H7 (cell line): ENCODE measurements around the gene ETV3L. TPM values are rescaled to one million over a fixed set of nuclear protein-coding genes. Genes with fewer than 3 reads are reported as not detected.

Experiments used
- DNase-seq: peaks from one replicate; pipeline ENCODE4 v3.0.0; 2012
- H3K27me3 ChIP-seq: 2 replicates; pipeline ENCODE4 v1.6.0; 2011; ENCODE audit warnings: mild to moderate bottlenecking, low read length; ENCODE audit not compliant: control insufficient read depth, insufficient read depth
- H3K36me3 ChIP-seq: replicated peaks from 2 replicates; pipeline ENCODE4 v1.5.1; 2011; ENCODE audit warnings: low read length; ENCODE audit not compliant: control insufficient read depth, insufficient read depth
- H3K4me3 ChIP-seq: 2 replicates; pipeline ENCODE4 v1.5.1; 2011; ENCODE audit warnings: low read depth, mild to moderate bottlenecking, control low read depth, low read length, moderate library complexity; ENCODE audit not compliant: insufficient read depth
- total RNA-seq: library from RNA; depleted of rRNA; stranded (reverse); fragments of >200 nt; shearing (Covaris generic); gene quantifications from 2 replicates; pipeline ENCODE4 v1.2.3, GENCODE V29; 2014; rRNA removed

The ETV3L gene
- 0.74 and 1.1 TPM in 2 replicates for total RNA-seq

DNA sequence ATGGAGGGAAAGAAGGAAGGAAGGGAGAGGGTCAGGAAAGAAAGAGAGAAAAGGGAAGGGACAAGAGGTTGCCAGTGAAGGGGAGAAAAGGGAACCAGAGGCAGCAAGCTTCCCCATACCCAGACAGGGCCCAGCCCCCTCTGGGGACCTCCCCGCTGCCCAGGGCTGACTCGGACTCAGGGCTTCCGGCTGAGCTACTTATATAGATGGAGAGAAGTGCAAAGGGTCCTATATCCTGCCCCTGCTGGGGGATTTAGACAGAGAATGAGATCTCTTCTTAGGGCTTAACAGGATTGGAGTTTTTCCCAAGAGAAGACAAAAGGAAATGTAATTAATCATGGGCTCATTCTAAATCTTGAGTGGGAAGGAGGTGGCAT is at the start of gene ETV3L:
ETV3L (minus strand) TSS at position 176 of the 377 bp plus-strand sequence. CDS start 285 bp downstream, outside the sequence.
- H3K36me3 ChIP-seq: no peaks in the 10 kb centered on the region

DNA sequence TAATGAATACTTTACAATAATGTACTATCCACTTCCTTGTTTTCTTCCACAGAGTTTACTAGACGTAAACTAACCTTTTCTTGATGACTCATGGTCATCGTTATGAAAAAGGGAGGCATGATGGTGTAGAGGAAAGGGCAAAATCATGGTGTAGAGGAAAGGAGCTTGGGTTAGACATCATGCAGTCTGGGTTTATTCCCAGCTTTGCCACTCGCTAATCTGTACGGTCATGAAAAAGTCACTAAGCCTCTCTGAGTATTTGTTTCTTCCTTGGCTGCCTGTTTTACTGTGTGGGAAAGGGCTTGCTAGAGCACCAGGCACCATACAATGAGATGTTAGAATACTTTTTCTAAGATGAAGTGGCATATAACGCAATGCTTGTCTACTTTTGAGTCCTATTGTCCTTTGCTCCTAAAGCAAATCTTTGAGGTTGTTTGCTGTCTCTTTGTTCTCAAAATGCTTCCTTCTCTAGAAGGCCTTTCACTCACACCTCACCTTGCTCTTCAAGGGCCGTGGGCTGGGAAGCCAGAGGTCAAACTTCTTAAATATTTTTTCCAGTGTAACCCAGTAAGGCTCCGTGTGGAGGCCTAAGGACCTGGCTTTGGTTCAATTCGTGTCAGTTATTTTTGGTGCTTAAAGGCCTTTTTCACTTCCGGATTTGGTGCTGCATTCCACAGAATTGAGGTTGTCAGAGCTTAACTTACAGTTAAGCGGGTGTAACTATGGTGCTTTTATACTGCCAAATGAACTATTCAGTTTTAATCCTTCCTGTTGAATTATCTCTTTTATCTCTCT is 48.5 kb upstream of the ETV3L start:
- DNase-seq: no peak
- H3K36me3 ChIP-seq: no peaks in the 10 kb centered on the region
- no peak overlapping the region for H3K4me3 ChIP-seq
- no peaks in the 10 kb centered on the region for H3K27me3 ChIP-seq

More for the DNA sequence above, at the start of gene ETV3L:
- H3K4me3 ChIP-seq: no peak within 1 kb of the TSS
- H3K27me3 ChIP-seq: no peaks in the 10 kb centered on the region
- DNase-seq: peak; percentile 75

DNA sequence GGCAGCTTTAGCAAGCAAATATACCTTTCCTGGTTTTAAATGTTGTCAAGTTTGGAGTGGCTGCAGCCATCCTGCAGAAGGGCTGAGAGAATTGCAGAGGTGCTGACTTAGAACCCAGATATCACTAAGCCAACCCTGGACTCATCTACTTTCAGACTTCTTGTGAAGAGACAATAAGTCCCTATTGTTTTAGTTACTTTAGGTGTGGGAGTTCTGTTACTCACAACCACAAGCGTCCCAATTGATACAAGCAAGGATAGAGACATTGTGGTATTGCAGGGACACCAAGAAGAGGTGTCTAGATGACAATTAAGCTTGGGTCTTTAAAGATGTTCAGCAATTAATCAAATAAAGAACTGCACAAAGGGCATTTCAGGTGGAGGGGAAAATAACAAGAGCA is 47.4 kb upstream of the ETV3L start:
- no peaks in the 10 kb centered on the region for H3K27me3 ChIP-seq
- DNase-seq: no peak
- no peaks in the 10 kb centered on the region for H3K36me3 ChIP-seq
- H3K4me3 ChIP-seq: no peak overlapping the region

DNA sequence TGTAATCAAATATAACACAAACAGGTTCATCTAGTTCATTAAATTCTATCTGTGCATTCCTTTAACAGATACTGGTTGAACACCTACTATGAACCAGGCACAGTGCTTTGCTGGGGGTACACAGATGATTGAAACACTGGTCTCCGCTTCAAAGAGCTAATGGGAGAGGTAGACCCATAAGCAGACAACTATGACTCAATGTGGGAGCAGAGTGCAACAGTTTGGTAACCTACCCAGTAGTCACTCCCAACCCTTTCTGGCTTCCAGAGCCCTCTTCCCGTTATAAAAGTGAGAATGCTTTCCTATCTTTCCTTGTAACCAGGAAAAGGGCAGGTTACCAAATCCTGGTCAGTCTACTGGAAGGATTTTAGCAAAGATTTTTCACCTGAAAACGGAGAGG is 46.6 kb upstream of the ETV3L start:
- no peaks in the 10 kb centered on the region for H3K36me3 ChIP-seq
- H3K27me3 ChIP-seq: no peaks in the 10 kb centered on the region
- DNase-seq: no peak

DNA sequence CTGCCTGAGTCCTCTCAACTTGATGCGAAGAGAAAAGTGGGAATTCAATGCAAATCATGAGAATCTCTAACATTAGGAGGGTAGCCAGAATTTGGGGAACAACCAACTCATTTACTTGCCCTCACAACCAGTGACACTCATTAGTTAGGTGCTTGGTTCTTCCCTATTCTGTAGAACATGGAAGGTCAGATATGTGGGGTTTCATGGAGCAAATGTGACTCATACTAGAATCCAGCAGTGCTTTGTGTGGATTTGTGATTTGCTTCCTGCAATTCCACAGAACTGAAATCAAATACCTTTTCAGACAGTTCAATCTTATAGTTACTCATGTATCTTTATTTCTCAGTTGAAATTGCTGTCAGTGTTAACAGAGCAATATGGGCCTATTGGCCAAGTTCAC is 45.5 kb upstream of the ETV3L start:
- no peak for DNase-seq
- Histone ChIP-seq H3K27me3 (no peaks in the 10 kb centered on the region), H3K4me3 (no peak overlapping the region), H3K36me3 (no peaks in the 10 kb centered on the region)

More for the DNA sequence above, 46.6 kb upstream of the ETV3L start:
- no peak overlapping the region for H3K4me3 ChIP-seq

DNA sequence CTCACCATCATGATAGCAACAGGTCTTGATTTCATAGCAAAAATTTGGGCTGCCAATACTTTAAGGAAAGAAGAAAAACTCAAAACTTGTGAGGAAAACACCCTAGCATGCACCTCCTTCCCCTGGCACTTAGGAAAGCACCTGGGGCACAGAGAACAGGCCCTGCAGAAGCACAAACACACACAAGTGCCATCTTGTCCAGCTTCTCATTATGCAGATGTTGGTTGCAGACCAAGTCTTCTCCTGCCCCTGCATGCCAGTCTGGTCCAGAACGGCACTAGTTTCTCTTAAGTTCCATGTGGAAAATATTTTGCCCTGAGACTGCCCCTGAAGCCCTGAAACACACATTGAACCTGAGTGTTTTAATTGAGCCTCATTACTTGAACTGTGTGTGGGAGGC is 44.9 kb upstream of the ETV3L start:
- no peaks in the 10 kb centered on the region for H3K27me3 ChIP-seq
- no peaks in the 10 kb centered on the region for H3K36me3 ChIP-seq
- no peak for DNase-seq
- H3K4me3 ChIP-seq: no peak overlapping the region

DNA sequence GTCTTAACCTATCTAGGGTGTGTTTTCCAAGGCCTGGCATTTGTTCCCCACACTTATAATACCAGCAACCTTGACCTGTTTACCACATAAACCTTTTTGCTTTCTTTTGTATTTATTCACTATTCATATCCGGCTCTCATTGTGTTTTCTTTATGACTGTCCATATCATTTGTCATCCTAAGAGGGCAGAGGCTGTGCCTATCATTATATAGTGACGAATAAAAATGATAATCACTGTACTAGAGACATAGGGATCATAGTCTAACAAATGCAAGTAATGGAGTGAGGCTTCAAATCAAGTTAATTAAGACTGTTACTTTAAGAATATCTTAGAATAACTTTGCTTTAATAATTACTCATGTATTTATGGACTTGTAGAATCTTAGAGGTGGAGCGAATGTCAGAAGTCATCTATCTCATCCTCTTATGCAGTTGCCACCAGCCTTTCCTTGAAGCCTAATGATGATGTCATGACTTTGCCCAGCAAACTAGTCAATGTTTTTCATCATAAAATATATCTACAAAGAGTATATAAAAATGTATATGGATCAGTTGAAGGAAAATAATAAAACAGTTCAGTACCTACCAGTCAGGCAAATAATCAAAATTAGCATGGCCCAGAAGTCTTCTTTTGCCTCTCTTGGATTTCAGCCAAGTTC is 43.3 kb upstream of the ETV3L start:
- H3K4me3 ChIP-seq: no peak overlapping the region
- no peak for DNase-seq
- H3K27me3 ChIP-seq: no peaks in the 10 kb centered on the region
- H3K36me3 ChIP-seq: no peaks in the 10 kb centered on the region

DNA sequence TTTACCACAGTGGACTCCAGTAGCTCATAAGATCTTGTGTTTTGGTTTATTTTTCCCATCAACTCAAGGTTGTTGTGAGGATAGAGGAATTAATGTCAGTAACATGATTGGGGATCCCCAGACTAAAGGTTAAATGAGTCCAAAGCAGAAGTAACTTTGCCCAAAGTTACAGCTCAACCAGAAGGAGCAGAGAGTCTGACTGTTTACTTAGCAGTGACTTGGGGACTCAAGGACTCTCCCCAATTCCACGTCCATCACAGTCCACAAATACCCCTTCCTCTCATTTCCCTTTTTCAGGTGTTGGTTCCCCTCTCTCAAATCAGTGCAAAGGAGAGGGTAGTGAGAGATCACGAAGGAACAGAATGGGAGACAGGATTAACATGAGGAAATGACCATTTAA is 42.6 kb upstream of the ETV3L start:
- no peaks in the 10 kb centered on the region for H3K27me3 ChIP-seq
- H3K36me3 ChIP-seq: no peaks in the 10 kb centered on the region
- H3K4me3 ChIP-seq: no peak overlapping the region
- no peak for DNase-seq

DNA sequence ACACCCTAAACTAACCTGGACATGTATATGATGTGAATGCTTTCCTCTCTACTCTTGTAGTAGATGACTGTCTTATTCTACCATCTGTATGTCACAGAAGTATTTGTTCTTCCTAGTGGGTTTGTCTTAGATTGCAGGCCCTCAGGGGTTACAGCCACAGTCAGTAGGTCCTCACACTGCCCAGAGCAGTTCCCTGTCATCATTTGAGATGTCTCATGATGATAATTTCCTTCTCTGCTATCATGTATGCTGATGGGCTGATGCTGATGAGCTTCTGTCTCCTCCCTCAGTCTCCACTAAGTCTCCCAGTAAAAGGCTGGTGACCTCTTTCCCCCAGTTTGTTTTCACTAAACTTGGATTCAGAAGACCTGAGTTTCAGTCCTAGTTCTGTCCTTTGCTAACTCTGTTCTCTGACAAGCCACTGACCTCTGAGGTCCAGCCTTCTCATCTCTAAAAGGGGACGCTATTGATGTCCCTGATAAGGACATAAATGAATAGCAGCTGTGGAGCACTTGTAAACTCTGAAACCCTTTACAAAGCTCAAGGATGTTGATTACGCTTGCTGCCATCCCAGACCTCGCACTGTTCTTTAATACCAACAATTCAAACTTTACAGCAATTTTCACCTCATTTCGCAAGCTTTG is 41.7 kb upstream of the ETV3L start:
- no peaks in the 10 kb centered on the region; the same call in 1 of the 2 replicates for H3K36me3 ChIP-seq
- H3K27me3 ChIP-seq: no peaks in the 10 kb centered on the region
- no peak for DNase-seq
- H3K4me3 ChIP-seq: no peak overlapping the region

DNA sequence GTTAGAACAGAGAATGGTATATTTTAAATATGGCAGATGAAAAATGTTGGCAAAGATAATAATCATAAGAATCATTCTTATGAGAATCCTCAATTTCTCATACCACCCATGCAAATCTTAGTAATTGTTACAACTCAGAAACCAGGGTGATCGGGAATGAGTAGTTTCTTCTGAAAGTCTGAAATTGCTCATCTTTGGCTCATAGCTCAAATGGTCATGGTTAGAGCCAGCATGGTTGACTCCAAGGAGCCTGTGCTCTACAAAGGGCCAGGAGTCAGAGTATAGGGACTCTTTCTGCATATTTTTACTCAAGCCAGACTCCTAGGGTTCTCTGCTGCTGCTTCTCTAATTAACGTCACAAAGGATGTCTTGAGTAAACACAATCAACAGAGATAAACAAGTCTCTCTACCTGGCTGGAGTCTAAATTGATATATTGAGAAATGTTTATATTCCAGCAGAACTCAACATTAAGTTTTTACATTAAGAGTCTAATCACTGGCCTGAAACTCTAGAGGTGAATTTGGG is 40.5 kb upstream of the ETV3L start:
- peak; percentile 43 for DNase-seq
- Histone ChIP-seq H3K36me3 (peaks cover 8% of the 10 kb centered on the region), H3K4me3 (no peak overlapping the region), H3K27me3 (no peaks in the 10 kb centered on the region)

DNA sequence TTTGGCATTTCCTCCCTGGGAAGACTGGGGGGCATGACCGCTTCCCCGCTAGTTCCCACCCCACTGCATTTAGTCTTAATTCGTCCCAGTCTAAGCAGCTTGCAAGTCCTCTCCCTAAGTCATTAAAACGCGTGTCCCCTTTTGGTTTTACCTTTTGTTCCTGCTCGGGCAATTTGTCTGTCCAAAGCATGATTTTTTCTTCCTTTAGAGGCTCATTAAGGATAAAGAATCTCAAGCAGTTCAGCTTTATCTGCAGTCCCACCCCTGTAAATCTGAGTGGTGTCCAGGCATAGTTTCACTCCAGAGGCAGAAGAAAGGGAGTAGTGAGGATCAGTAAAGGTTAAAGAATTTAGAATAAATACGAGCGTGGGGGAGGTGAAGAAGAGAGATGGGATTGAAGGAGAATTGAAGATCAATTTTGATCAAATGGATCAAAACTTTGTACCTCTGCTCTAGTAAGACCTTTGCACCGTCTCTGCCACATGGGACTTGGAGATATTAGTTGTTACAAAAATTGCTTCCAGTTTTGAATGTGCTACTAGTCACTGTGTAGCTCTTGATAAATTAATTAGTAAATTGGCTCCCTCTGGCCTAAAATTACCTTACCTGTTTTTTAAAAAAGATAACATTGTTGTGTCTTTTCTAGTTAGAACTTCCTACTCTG is 39.6 kb upstream of the ETV3L start:
- no peak for DNase-seq
- Histone ChIP-seq H3K27me3 (no peaks in the 10 kb centered on the region), H3K36me3 (peaks cover 16% of the 10 kb centered on the region), H3K4me3 (peak overlapping the region; percentile 91)

DNA sequence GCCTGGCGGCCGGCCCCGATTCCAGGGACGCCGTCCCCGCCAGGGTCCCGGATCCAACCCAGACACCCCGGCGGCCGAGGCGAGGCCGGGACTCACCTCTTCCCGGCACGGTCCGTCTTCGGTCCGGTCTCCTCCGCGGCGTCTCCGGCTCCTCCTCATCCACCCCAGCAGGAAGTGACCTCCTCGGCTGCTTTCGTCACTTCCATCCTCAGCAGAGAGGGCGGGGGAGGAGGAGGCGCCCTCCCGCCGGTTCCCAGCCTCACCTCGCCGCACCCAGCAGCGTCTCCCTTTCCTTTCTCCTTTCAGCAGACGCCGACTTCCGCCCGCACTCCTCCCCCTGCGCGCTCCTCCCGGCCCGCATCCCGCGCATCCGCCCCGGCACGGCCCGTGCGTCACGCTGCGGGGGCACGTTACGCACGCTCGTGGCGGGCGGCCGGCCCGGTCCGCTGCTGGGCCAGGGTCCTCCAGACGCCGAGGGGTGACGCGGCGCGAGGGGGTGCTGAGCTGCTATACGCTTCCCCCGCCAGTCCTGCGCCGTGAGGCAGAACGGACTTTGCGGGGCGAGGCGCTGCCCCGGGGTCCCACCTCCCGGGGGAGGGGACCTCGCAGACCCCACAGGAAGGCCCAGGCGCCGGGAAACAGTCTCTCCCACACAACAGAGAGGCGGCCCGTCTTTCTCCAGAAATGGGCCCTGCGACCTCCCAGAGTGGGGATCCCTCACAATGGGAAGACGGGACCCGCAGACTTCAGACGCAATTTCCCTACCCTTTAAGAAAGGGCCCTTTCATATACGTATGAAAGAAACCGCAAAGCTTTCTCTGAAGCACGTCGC is 38.8 kb upstream of the ETV3L start, which contains the start of gene ETV3:
ETV3 (minus strand) TSS at position 176 of the 832 bp plus-strand sequence. CDS start 2,043 bp downstream, outside the sequence.
- Histone ChIP-seq H3K27me3 (no peaks in the 10 kb centered on the region), H3K36me3 (peaks cover 21% of the 10 kb centered on the region), H3K4me3 (peak within 1 kb of the TSS; percentile 91)
- peak; percentile 94 for DNase-seq

DNA sequence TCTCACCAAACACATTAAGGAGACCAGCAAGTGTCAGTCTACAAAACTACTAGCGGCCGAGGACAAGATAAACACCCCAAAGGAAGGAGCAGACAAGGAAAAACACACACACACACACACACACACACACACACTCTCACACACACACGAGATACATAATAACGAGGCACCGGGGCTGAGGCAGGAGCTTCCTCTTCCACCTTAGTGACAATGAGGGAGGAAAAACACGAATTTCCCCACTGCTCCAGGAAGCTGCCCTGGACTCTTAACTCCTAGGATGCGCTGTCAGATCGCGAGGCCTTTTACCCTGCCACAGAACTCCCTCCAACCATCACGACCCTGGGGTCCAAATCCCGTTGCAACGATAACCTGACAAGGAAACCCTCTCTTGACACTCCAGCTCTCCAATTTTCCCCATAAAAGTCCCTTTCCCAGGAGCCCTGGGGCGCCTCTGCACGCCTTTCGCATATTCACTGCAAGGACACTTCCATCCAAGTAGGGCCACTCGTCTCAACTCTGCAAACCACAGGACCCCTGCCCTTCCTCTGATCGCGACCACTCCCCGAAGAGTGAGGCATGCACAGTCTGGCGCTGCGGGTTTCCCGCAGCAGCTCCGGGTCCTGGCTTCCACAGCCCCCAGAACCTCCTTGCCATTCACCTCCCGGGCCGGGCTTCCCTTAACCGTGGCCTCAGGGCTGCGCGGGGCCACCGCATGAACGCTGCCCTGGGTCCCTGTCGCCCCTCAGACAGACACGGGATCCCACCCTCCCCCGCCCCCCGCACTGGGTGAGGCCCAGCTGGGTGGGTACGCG is 38.0 kb upstream of the ETV3L start:
- DNase-seq: no peak
- Histone ChIP-seq H3K36me3 (peaks cover 27% of the 10 kb centered on the region), H3K4me3 (peak overlapping the region; percentile 91), H3K27me3 (no peaks in the 10 kb centered on the region)
